ENCODE data around the gene LRSAM1.

- TF ChIP-seq CTCF (IDR thresholded peaks at IDR 0.05; ENCODE audit: low read depth, low read length) = no peak
- no peak for TF ChIP-seq EZH2phosphoT487 (IDR thresholded peaks at IDR 0.05; ENCODE audit: low read depth)
Observed at GRCh38 chr9:127534250-127534906, 83.1 kb downstream of the LRSAM1 start.
